B cell (primary cell): ENCODE measurements around the gene LAMP2. TPM values are rescaled to one million over a fixed set of nuclear protein-coding genes. Genes with fewer than 3 reads are reported as not detected.

Experiments used
- ATAC-seq: fragments of 200-7000 bp; cut with Tn5 transposase; one replicate; pipeline ENCODE4 v1.10.0; 2021; ENCODE audit warnings: low read depth, mild to moderate bottlenecking, moderate number of reproducible peaks, moderate library complexity
- CTCF ChIA-PET: fragments of 350-600 bp; sonication (Branson Sonifier 250); formaldehyde crosslinking; loops from one replicate; lab custom pipeline; 2021; ENCODE audit warnings: antibody characterized with exemption, inconsistent platforms; lab: Charles Lee
- POLR2A ChIA-PET: fragments of 350-600 bp; sonication (Branson Sonifier 250); formaldehyde crosslinking; loops from one replicate; lab custom pipeline; 2021; ENCODE audit warnings: antibody characterized with exemption; lab: Charles Lee
- DNase-seq: peaks from one replicate; pipeline ENCODE4 v3.0.0; 2013
- H2AFZ ChIP-seq: 2 replicates; pipeline ENCODE4 v1.6.1; 2012; ENCODE audit warnings: mild to moderate bottlenecking, low read depth, low read length; ENCODE audit not compliant: insufficient read depth, poor library complexity, severe bottlenecking
- H3K27ac ChIP-seq, 2 donors: 1 replicate in 1 of 2; 2 replicates in 1 of 2; pipeline ENCODE4 v1.5.1; 2012 to 2013; ENCODE audit warnings: low read length in 2 of 2, mild to moderate bottlenecking in 2 of 2, moderate library complexity in 1 of 2
- H3K27me3 ChIP-seq, 4 experiments: fragments of 200-600 bp in 1 of 4; sonication (generic) in 1 of 4; replicated peaks in 1 of 4; 1 replicate in 2 of 4; 2 replicates in 2 of 4; pipeline versions ENCODE4 v1.6.1 to v1.7.0; 2013 to 2016; ENCODE audit warnings: low read length in 3 of 4, mild to moderate bottlenecking in 2 of 4, mixed read lengths in 1 of 4, moderate library complexity in 1 of 4; ENCODE audit not compliant: insufficient read depth in 4 of 4, control insufficient read depth in 3 of 4; ENCODE audit errors: control extremely low read depth in 1 of 4
- H3K36me3 ChIP-seq, 2 experiments: replicated peaks in 1 of 2; 1 replicate in 1 of 2; 2 replicates in 1 of 2; pipeline versions ENCODE4 v1.6.1 to v1.7.1; 2013; ENCODE audit warnings: low read length in 1 of 2; ENCODE audit not compliant: insufficient read depth in 2 of 2, control insufficient read depth in 1 of 2; ENCODE audit errors: control extremely low read depth in 1 of 2, extremely low read depth in 1 of 2
- H3K4me1 ChIP-seq, 2 donors: fragments of 200-600 bp in 1 of 2; sonication (generic) in 1 of 2; 1 replicate in 1 of 2; 2 replicates in 1 of 2; pipeline versions ENCODE4 v1.5.1 to v1.6.1; 2013 to 2017; ENCODE audit warnings: low read length in 2 of 2; ENCODE audit not compliant: control insufficient read depth in 2 of 2, insufficient read depth in 2 of 2
- H3K4me2 ChIP-seq: replicated peaks from 2 replicates; pipeline ENCODE3; 2012; ENCODE audit warnings: mild to moderate bottlenecking, low read depth, low read length; ENCODE audit not compliant: poor library complexity, severe bottlenecking
- H3K4me3 ChIP-seq, 5 experiments: fragments of 200-600 bp in 1 of 5; sonication (generic) in 1 of 5; 1 replicate in 3 of 5; 2 replicates in 2 of 5; pipeline versions ENCODE4 v1.5.1 to v1.7.0; 2011 to 2016; ENCODE audit warnings: low read length in 4 of 5, mild to moderate bottlenecking in 4 of 5, low read depth in 2 of 5, control low read depth in 1 of 5, moderate library complexity in 1 of 5; ENCODE audit not compliant: insufficient read depth in 1 of 5; ENCODE audit errors: control extremely low read depth in 1 of 5, extremely low read depth in 1 of 5
- H3K79me2 ChIP-seq: fragments of 200-600 bp; sonication (generic); one replicate; pipeline ENCODE4 v1.6.0; 2016; ENCODE audit warnings: low read length; ENCODE audit not compliant: control insufficient read depth, insufficient read depth
- H3K9ac ChIP-seq: fragments of 200-600 bp; sonication (generic); 2 replicates; pipeline ENCODE4 v1.6.1; 2017; ENCODE audit warnings: mild to moderate bottlenecking, low read length, moderate library complexity
- H3K9me3 ChIP-seq, 3 donors: one replicate each; pipeline versions ENCODE4 v1.6.1 to v1.7.1; 2013; ENCODE audit warnings: low read length in 2 of 3; ENCODE audit not compliant: control insufficient read depth in 2 of 3, insufficient read depth in 1 of 3; ENCODE audit errors: control extremely low read depth in 1 of 3
- H4K20me1 ChIP-seq: 2 replicates; pipeline ENCODE4 v1.6.0; 2012; ENCODE audit warnings: mild to moderate bottlenecking, low read length; ENCODE audit not compliant: insufficient read depth, control insufficient read depth, poor library complexity, severe bottlenecking
- H3K27ac Mint-ChIP-seq: one replicate; pipeline ENCODE4 v1.8.0; 2021; ENCODE audit warnings: mixed read lengths
- H3K27me3 Mint-ChIP-seq: one replicate; pipeline ENCODE4 v1.8.0; 2021; ENCODE audit warnings: mixed read lengths
- H3K4me1 Mint-ChIP-seq: one replicate; pipeline ENCODE4 v1.8.0; 2021; ENCODE audit warnings: mixed read lengths
- H3K4me3 Mint-ChIP-seq: one replicate; pipeline ENCODE4 v1.8.0; 2021; ENCODE audit warnings: mixed read lengths
- H3K9me3 Mint-ChIP-seq: one replicate; pipeline ENCODE4 v1.8.0; 2022; ENCODE audit warnings: mixed read lengths; ENCODE audit not compliant: insufficient read depth
- CTCF ChIP-seq: fragments of 200-600 bp; IDR thresholded peaks from one replicate; pipeline ENCODE4 v1.8.0; 2022; ENCODE audit warnings: antibody characterized with exemption, mild to moderate bottlenecking
- EZH2 ChIP-seq: IDR thresholded peaks from 2 replicates; pipeline ENCODE4 v1.6.1; 2012; ENCODE audit warnings: borderline replicate concordance, low read depth, mild to moderate bottlenecking, moderate library complexity, low read length; ENCODE audit not compliant: insufficient read depth, poor library complexity, severe bottlenecking
- WGBS: methylation state at CpG from one replicate; pipeline ENCODE4 v1.1.5; 2013; ENCODE audit warnings: missing lambda C conversion rate; ENCODE audit not compliant: insufficient coverage; 5-methylcytosine and 5-hydroxymethylcytosine counted together
- intact Hi-C: fragments of 100-400 bp; cut with micrococcal nuclease; formaldehyde crosslinking; loops from one replicate; pipeline ENCODE4 v1.10.0; 2022
- polyA plus RNA-seq: library from polyadenylated mRNA; depleted of rRNA; stranded (reverse); fragments of >200 nt; gene quantifications from 2 replicates; pipeline ENCODE4 v1.2.3, GENCODE V29; 2012
- total RNA-seq, 2 donors: library from RNA; stranded (reverse); fragments of 120-200 nt in 1 of 2; gene quantifications; 1 replicate in 1 of 2; 2 replicates in 1 of 2; pipeline versions ENCODE4 v1.2.3 to v1.2.4, GENCODE V29; 2013 to 2022

The LAMP2 gene
- total and polyA plus RNA-seq, 2 donors (not counting 1 experiment from before 2014, with no cell fraction given), result 11.2 to 37.1 TPM

GRCh38 chrX:120464411-120464810, 4.7 kb downstream of the LAMP2 start:
- H4K20me1 ChIP-seq, result peaks cover 5% of the 10 kb centered on the region
- no peak overlapping the region for H2AFZ ChIP-seq
- H3K9me3 ChIP-seq, result no peaks in the 10 kb centered on the region
- Mint-ChIP-seq H3K27ac (no peak overlapping the region), H3K27me3 (no peaks in the 10 kb centered on the region), H3K4me3 (no peak overlapping the region), H3K4me1 (peaks cover 37% of the 10 kb centered on the region), H3K9me3 (no peaks in the 10 kb centered on the region)
- DNase-seq, result no peak
- no peaks in the 10 kb centered on the region for H3K36me3 ChIP-seq
- H3K27ac ChIP-seq, result no peak overlapping the region
- H3K79me2 ChIP-seq, result peaks cover 46% of the 10 kb centered on the region
- no peak for ATAC-seq
- no peak overlapping the region for H3K9ac ChIP-seq
- peaks cover 7 to 11% of the 10 kb centered on the region in 2 donors for H3K4me1 ChIP-seq
- H3K27me3 ChIP-seq, result no peaks in the 10 kb centered on the region
- TF ChIP-seq EZH2 (no peak), CTCF (no peak)
- ChIA-PET POLR2A (no interaction called here), CTCF (no interaction called here)
- H3K4me2 ChIP-seq, result no peak overlapping the region
- WGBS, result no CpG with 5 or more reads among the region's 4 CpGs
- H3K4me3 ChIP-seq, result no peak overlapping the region
- intact Hi-C loops, result no loop called here

GRCh38 chrX:120463241-120463640, 5.9 kb downstream of the LAMP2 start:
- Mint-ChIP-seq H3K4me1 (peaks cover 40% of the 10 kb centered on the region), H3K9me3 (no peaks in the 10 kb centered on the region)

More at GRCh38 chrX:120463241-120463640, 5.9 kb downstream of the LAMP2 start:
- peaks cover 8 to 12% of the 10 kb centered on the region in 2 donors for H3K4me1 ChIP-seq
- H3K4me2 ChIP-seq, result no peak overlapping the region
- DNase-seq (no peak), ATAC-seq (no peak)
- ChIA-PET CTCF (no interaction called here), POLR2A (no interaction called here)
- TF ChIP-seq EZH2 (no peak), CTCF (no peak)
- no peak overlapping the region for H2AFZ ChIP-seq
- no peaks in the 10 kb centered on the region for H3K36me3 ChIP-seq
- H3K9ac ChIP-seq, result no peak overlapping the region
- Mint-ChIP-seq H3K27me3 (no peaks in the 10 kb centered on the region), H3K4me3 (no peak overlapping the region), H3K27ac (no peak overlapping the region)
- H4K20me1 ChIP-seq, result peaks cover 5% of the 10 kb centered on the region
- no peaks in the 10 kb centered on the region for H3K27me3 ChIP-seq
- H3K79me2 ChIP-seq, result peaks cover 44% of the 10 kb centered on the region
- no peak overlapping the region for H3K4me3 ChIP-seq
- no CpG with 5 or more reads among the region's 1 CpG for WGBS
- no peak overlapping the region for H3K27ac ChIP-seq
- H3K9me3 ChIP-seq, result no peaks in the 10 kb centered on the region
- intact Hi-C loops, result no loop called here
